HepG2 (cell line): ENCODE results near the gene GTF2A2. TPM values are rescaled to one million over a fixed set of nuclear protein-coding genes. Genes with fewer than 3 reads are reported as not detected.

Experiments
- FOXK1 ChIP-seq: sonication (generic); formaldehyde crosslinking; IDR thresholded peaks from 2 replicates; pipeline ENCODE4 v1.4.0; 2020; ENCODE audit warnings: low read depth, missing genetic modification reagents, borderline replicate concordance
- FOXK2 ChIP-seq: fragments of 450-650 bp; IDR thresholded peaks from 2 replicates; pipeline ENCODE4 v1.6.1; 2016
- GATAD1 ChIP-seq: IDR thresholded peaks from 2 replicates; pipeline ENCODE4 v1.6.1; 2016; ENCODE audit warnings: missing genetic modification reagents, missing compliant biosample characterization
- GTF3A ChIP-seq: sonication (generic); formaldehyde crosslinking; conservative IDR thresholded peaks from 2 replicates; pipeline ENCODE4 v1.4.0; 2020; ENCODE audit warnings: mild to moderate bottlenecking, missing genetic modification reagents
- HDAC2 ChIP-seq: sonication (generic); formaldehyde crosslinking; IDR thresholded peaks from 2 replicates; pipeline ENCODE4 v1.4.0; 2020; ENCODE audit warnings: missing genetic modification reagents
- HHEX ChIP-seq: IDR thresholded peaks from 2 replicates; pipeline ENCODE4 v1.6.1; 2016; ENCODE audit warnings: control low read depth
- IRF1 ChIP-seq: sonication (generic); formaldehyde crosslinking; IDR thresholded peaks from 2 replicates; pipeline ENCODE4 v1.4.0; 2020; ENCODE audit warnings: low read depth, mild to moderate bottlenecking, missing genetic modification reagents
- ISL2 ChIP-seq: sonication (generic); formaldehyde crosslinking; IDR thresholded peaks from 2 replicates; pipeline ENCODE4 v1.5.0; 2020; ENCODE audit warnings: missing genetic modification reagents
- KAT2B ChIP-seq: fragments of 150-350 bp; IDR thresholded peaks from 2 replicates; pipeline ENCODE4 v1.6.1; 2014; ENCODE audit warnings: low read depth, low read length, borderline replicate concordance
- KLF11 ChIP-seq: IDR thresholded peaks from 2 replicates; pipeline ENCODE4 v1.6.1; 2016; ENCODE audit warnings: missing compliant biosample characterization
- MAF1 ChIP-seq: sonication (generic); formaldehyde crosslinking; IDR thresholded peaks from 2 replicates; pipeline ENCODE4 v1.5.0; 2020; ENCODE audit warnings: missing genetic modification reagents, borderline replicate concordance
- NR2F2 ChIP-seq: IDR thresholded peaks from 2 replicates; pipeline ENCODE4 v1.6.1; 2012; ENCODE audit warnings: low read depth, inconsistent platforms, borderline replicate concordance
- PAXIP1 ChIP-seq: sonication (generic); formaldehyde crosslinking; conservative IDR thresholded peaks from 2 replicates; pipeline ENCODE4 v1.4.0; 2020; ENCODE audit warnings: mild to moderate bottlenecking, missing genetic modification reagents, moderate library complexity
- TMF1 ChIP-seq: sonication (generic); formaldehyde crosslinking; IDR thresholded peaks from 2 replicates; pipeline ENCODE4 v1.8.1; 2022; ENCODE audit warnings: low read depth, missing genetic modification reagents
- YY1 ChIP-seq: IDR thresholded peaks from 2 replicates; pipeline ENCODE4 v1.6.1; 2011; ENCODE audit warnings: low read length, low read depth, moderate library complexity, mild to moderate bottlenecking; ENCODE audit not compliant: insufficient read depth, insufficient replicate concordance
- ZBED4 ChIP-seq: sonication (generic); formaldehyde crosslinking; IDR thresholded peaks from 2 replicates; pipeline ENCODE4 v1.4.0; 2020; ENCODE audit warnings: missing genetic modification reagents, borderline replicate concordance
- ZNF205 ChIP-seq: IDR thresholded peaks from 2 replicates; pipeline ENCODE4 v1.6.1; 2018; ENCODE audit warnings: missing biosample characterization, missing genetic modification reagents
- ZNF232 ChIP-seq: sonication (generic); formaldehyde crosslinking; IDR thresholded peaks from 2 replicates; pipeline ENCODE4 v1.4.0; 2020; ENCODE audit warnings: missing genetic modification reagents, borderline replicate concordance
- ZNF383 ChIP-seq: sonication (generic); formaldehyde crosslinking; IDR thresholded peaks from 2 replicates; pipeline ENCODE4 v1.4.0; 2020; ENCODE audit warnings: missing genetic modification reagents, mild to moderate bottlenecking, borderline replicate concordance
- ZNF580 ChIP-seq: IDR thresholded peaks from 2 replicates; pipeline ENCODE4 v1.6.1; 2016; ENCODE audit warnings: low read depth, borderline replicate concordance
- ZSCAN12 ChIP-seq: sonication (generic); formaldehyde crosslinking; IDR thresholded peaks from 2 replicates; pipeline ENCODE4 v1.9.0; 2021; ENCODE audit warnings: mild to moderate bottlenecking, missing genetic modification reagents
- ZUFSP ChIP-seq: sonication (generic); formaldehyde crosslinking; IDR thresholded peaks from 2 replicates; pipeline ENCODE4 v1.9.0; 2021; ENCODE audit warnings: missing genetic modification reagents, mild to moderate bottlenecking, borderline replicate concordance
- polyA plus RNA-seq, 8 experiments: library from polyadenylated mRNA; depleted of rRNA in 3 of 8; stranded (reverse) in 7 of 8; unstranded in 1 of 8; fragments of >200 nt; fragmentation: Illumina TruSeq in 4 of 8; extraction: Trizol in 4 of 8; gene quantifications; 2 replicates each; pipeline versions ENCODE4 v1.2.1 to v1.2.3, GENCODE V29; 2011 to 2016; ENCODE audit warnings: low read depth in 4 of 8, missing spikeins in 1 of 8, mixed read lengths in 1 of 8; ENCODE audit not compliant: insufficient read depth in 1 of 8
- total RNA-seq, 5 experiments: library from RNA; depleted of rRNA; stranded (reverse); fragments of >200 nt; fragmentation: Illumina TruSeq; extraction: Trizol; gene quantifications; 2 replicates each; pipeline ENCODE4 v1.2.3, GENCODE V29; 2016; ENCODE audit warnings: low read depth in 1 of 5

GTF2A2 gene
- total and polyA plus RNA-seq, 2 of the 13 experiments (the other 11 are each of a cell fraction or from before 2014, with no cell fraction given): 24.4 to 106 TPM

- TF ChIP-seq MAF1 (CRISPR knock-in tag): no peak
- no peak for TF ChIP-seq ZNF580 (CRISPR knock-in tag)
- TF ChIP-seq KLF11 (CRISPR knock-in tag): no peak
- TF ChIP-seq HDAC2: peak; percentile 35; the same call in 1 of the 2 replicates
- no peak for TF ChIP-seq ISL2 (CRISPR knock-in tag)
- TF ChIP-seq GATAD1 (CRISPR knock-in tag): no peak
- no peak for TF ChIP-seq ZNF205 (CRISPR knock-in tag)
- no peak for TF ChIP-seq HHEX
- no peak for TF ChIP-seq ZNF383 (CRISPR knock-in tag)
- TF ChIP-seq ZNF232 (CRISPR knock-in tag): no peak
- 0 out of 2 replicates have a peak, but pooled peaks have one; percentile 21 for TF ChIP-seq NR2F2
- TF ChIP-seq ZUFSP (CRISPR knock-in tag): no peak
- TF ChIP-seq ZSCAN12 (CRISPR knock-in tag): no peak
- no peak for TF ChIP-seq ZBED4 (CRISPR knock-in tag)
- TF ChIP-seq GTF3A (CRISPR knock-in tag): no peak
- TF ChIP-seq KAT2B: no peak
- TF ChIP-seq PAXIP1 (CRISPR knock-in tag): no peak; the same call in 1 of the 2 replicates
- TF ChIP-seq FOXK2: no peak
- no peak for TF ChIP-seq YY1
- TF ChIP-seq FOXK1 (CRISPR knock-in tag): no peak
- no peak for TF ChIP-seq TMF1
- TF ChIP-seq IRF1 (CRISPR knock-in tag): no peak
Observed at GRCh38 chr15:59595434-59595915, 61.8 kb downstream of the GTF2A2 start (continued).
